CD4-positive, alpha-beta T cell (primary cell): ENCODE measurements around the gene ORC4. TPM values are rescaled to one million over a fixed set of nuclear protein-coding genes. Genes with fewer than 3 reads are reported as not detected.

Experiments
- ATAC-seq: fragments of 200-7000 bp; cut with Tn5 transposase; one replicate; pipeline ENCODE4 v1.10.0; 2022; ENCODE audit warnings: mild to moderate bottlenecking; ENCODE audit not compliant: poor library complexity
- CTCF ChIA-PET: fragments of 350-600 bp; sonication (Branson Sonifier 250); formaldehyde crosslinking; loops from one replicate; lab custom pipeline; 2021; ENCODE audit warnings: antibody characterized with exemption, inconsistent platforms; lab: Charles Lee
- POLR2A ChIA-PET: fragments of 350-600 bp; sonication (Branson Sonifier 250); formaldehyde crosslinking; loops from one replicate; lab custom pipeline; 2021; ENCODE audit warnings: antibody characterized with exemption, inconsistent platforms; lab: Charles Lee
- DNase-seq, 14 experiments: peaks; one replicate each; pipeline ENCODE4 v3.0.0-alpha.2; 2013 to 2020; ENCODE audit warnings: mixed read lengths in 2 of 14
- H3K27ac ChIP-seq, 2 donors: one replicate each; pipeline versions ENCODE4 v1.5.1 to v1.7.0; 2013; ENCODE audit warnings: low read length in 2 of 2, low read depth in 1 of 2, mild to moderate bottlenecking in 1 of 2
- H3K27me3 ChIP-seq, 2 experiments: 1 replicate in 1 of 2; 2 replicates in 1 of 2; pipeline versions ENCODE4 v1.6.1 to v1.7.0; 2013; ENCODE audit warnings: low read length in 2 of 2, control low read depth in 1 of 2, mild to moderate bottlenecking in 1 of 2, moderate library complexity in 1 of 2; ENCODE audit not compliant: insufficient read depth in 2 of 2, control insufficient read depth in 1 of 2
- H3K36me3 ChIP-seq: one replicate; pipeline ENCODE4 v1.6.1; 2013; ENCODE audit warnings: low read length, control low read depth; ENCODE audit not compliant: insufficient read depth
- H3K4me1 ChIP-seq: one replicate; pipeline ENCODE4 v1.6.1; 2013; ENCODE audit warnings: low read length, control low read depth; ENCODE audit not compliant: insufficient read depth
- H3K4me3 ChIP-seq: one replicate; pipeline ENCODE4 v1.5.1; 2013; ENCODE audit warnings: mild to moderate bottlenecking, low read length, moderate library complexity
- H3K9me3 ChIP-seq, 2 experiments: 1 replicate in 1 of 2; 2 replicates in 1 of 2; pipeline versions ENCODE4 v1.6.1 to v1.7.0; 2013; ENCODE audit warnings: low read length in 2 of 2, mild to moderate bottlenecking in 2 of 2, control low read depth in 1 of 2, moderate library complexity in 1 of 2; ENCODE audit not compliant: control insufficient read depth in 1 of 2, insufficient read depth in 1 of 2
- H3K27ac Mint-ChIP-seq: one replicate; pipeline ENCODE4 v1.8.0; 2020; ENCODE audit warnings: mixed read lengths
- H3K27me3 Mint-ChIP-seq: one replicate; pipeline ENCODE4 v1.8.0; 2021; ENCODE audit warnings: mixed read lengths
- H3K36me3 Mint-ChIP-seq: one replicate; pipeline ENCODE4 v1.8.0; 2021; ENCODE audit warnings: low read depth, mixed read lengths
- H3K4me1 Mint-ChIP-seq: one replicate; pipeline ENCODE4 v1.8.0; 2021; ENCODE audit warnings: low read depth, mixed read lengths
- H3K4me3 Mint-ChIP-seq: one replicate; pipeline ENCODE4 v1.8.0; 2020; ENCODE audit warnings: mild to moderate bottlenecking, mixed read lengths
- H3K9me3 Mint-ChIP-seq: one replicate; pipeline ENCODE4 v1.8.0; 2020; ENCODE audit warnings: mixed read lengths
- intact Hi-C, 2 experiments: fragments of 100-400 bp; cut with DNase I in 1 of 2; cut with micrococcal nuclease in 1 of 2; formaldehyde crosslinking; loops; one replicate each; pipeline versions ENCODE4 v1.15.1 to v1.9.0; 2023 to 2025; cut with DNase I, micrococcal nuclease
- total RNA-seq, 174 experiments: library from RNA in 2 of 174; stranded (reverse) in 2 of 174; gene quantifications; one replicate each; pipeline ENCODE4 v1.2.3 and lab custom pipeline; 2021 to 2026
- TF ChIP-seq, protein P1 (sequence below): fragments of 200-600 bp; IDR thresholded peaks from one replicate; pipeline ENCODE4 v1.8.0; 2022; ENCODE audit warnings: antibody characterized with exemption, mild to moderate bottlenecking

ORC4 gene
- total RNA-seq, 2 experiments from 2014 or later = 29.4 to 33.9 TPM

DNA sequence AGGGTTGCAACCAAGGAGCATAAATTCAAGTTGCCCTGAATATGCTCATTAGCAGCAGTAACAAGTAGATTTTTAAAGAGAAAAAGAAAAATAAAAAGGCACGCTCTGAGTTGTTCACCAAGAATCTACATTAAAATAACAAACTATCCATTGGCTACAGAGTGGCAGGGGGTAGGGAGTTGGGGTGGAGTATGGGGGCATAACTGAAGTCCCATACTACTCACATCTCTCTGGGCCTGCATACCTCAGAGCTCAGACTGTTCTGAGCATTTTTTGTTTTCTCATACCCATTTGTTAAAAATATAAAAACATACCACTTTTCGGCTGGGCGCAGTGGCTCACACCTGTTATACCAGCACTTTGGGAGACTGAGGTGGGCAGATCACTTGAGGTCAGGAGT, 31.4 kb downstream of the ORC4 start:
- CTCF ChIA-PET = interaction anchor here (0.5 to 3.8 kb wide), 16 partner anchors 31 to 1001 kb away, joined by 3 to 22 read pairs (median 5); partner anchors contain the start of genes MBD5 and ORC4
- POLR2A ChIA-PET = interaction anchor here (1.0 to 2.1 kb wide), 3 partner anchors 520 to 787 kb away, joined by 3 to 8 read pairs (median 8); no protein-coding TSS in a partner anchor
- Histone ChIP-seq H3K27ac (no peak overlapping the region), H3K27me3 (no peaks in the 10 kb centered on the region), H3K9me3 (no peaks in the 10 kb centered on the region), H3K36me3 (no peaks in the 10 kb centered on the region), H3K4me3 (no peak overlapping the region), H3K4me1 (no peaks in the 10 kb centered on the region)
- Mint-ChIP-seq H3K27me3 (no peaks in the 10 kb centered on the region), H3K4me1 (peaks cover 42% of the 10 kb centered on the region), H3K36me3 (peaks cover 2% of the 10 kb centered on the region), H3K27ac (no peak overlapping the region), H3K9me3 (no peaks in the 10 kb centered on the region), H3K4me3 (no peak overlapping the region)
- ATAC-seq (no peak), DNase-seq (no peak)
- TF ChIP-seq, protein P1, sequence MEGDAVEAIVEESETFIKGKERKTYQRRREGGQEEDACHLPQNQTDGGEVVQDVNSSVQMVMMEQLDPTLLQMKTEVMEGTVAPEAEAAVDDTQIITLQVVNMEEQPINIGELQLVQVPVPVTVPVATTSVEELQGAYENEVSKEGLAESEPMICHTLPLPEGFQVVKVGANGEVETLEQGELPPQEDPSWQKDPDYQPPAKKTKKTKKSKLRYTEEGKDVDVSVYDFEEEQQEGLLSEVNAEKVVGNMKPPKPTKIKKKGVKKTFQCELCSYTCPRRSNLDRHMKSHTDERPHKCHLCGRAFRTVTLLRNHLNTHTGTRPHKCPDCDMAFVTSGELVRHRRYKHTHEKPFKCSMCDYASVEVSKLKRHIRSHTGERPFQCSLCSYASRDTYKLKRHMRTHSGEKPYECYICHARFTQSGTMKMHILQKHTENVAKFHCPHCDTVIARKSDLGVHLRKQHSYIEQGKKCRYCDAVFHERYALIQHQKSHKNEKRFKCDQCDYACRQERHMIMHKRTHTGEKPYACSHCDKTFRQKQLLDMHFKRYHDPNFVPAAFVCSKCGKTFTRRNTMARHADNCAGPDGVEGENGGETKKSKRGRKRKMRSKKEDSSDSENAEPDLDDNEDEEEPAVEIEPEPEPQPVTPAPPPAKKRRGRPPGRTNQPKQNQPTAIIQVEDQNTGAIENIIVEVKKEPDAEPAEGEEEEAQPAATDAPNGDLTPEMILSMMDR = no peak
- intact Hi-C loops = loop anchor here (1.0 to 5.0 kb wide), 4 partner anchors 213 to 1000 kb away; no protein-coding TSS in a partner anchor

DNA sequence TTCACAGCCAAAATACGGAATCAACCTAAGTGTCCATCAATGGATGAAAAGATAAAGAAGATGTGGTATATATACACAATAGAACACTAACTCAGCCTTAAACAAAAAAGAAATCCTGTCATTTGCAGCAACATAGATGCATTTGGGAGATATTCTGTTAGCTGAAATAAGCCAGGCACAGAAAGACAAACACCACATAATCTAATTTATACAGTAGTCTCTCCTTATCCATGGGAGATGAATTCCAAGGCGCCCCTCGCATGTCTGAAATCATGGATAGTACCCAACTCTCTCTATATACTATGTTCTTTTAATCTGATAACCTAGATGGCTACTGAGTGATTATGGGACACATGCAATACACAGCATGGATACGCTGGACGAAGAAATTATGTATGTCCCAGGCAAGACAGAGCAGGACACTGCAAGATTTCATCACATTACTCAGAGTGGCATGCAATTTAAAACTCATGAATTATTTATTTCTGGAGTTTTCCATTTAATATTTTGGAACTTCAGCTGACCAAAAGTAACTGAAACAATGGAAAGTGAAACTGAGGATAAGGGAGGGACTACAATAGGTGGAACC, 39.5 kb downstream of the ORC4 start:
- no peak overlapping the region for H3K27ac ChIP-seq
- POLR2A ChIA-PET = interaction anchor here (0.6 kb wide), 1 partner anchor 267 kb away, joined by 3 read pairs; no protein-coding TSS in a partner anchor
- no peaks in the 10 kb centered on the region for H3K4me1 ChIP-seq
- no peak overlapping the region for H3K4me3 ChIP-seq
- H3K9me3 Mint-ChIP-seq = no peaks in the 10 kb centered on the region
- H3K27me3 ChIP-seq = no peaks in the 10 kb centered on the region
- DNase-seq (no peak), ATAC-seq (no peak)
- H3K27ac Mint-ChIP-seq = no peak overlapping the region
- H3K36me3 ChIP-seq = peaks cover 10% of the 10 kb centered on the region
- CTCF ChIA-PET = no interaction called here
- TF ChIP-seq, protein P1 = no peak
- H3K36me3 Mint-ChIP-seq = peaks cover 39% of the 10 kb centered on the region
- intact Hi-C loops = no loop called here
- no peak overlapping the region for H3K4me3 Mint-ChIP-seq
- no peaks in the 10 kb centered on the region for H3K9me3 ChIP-seq
- H3K4me1 Mint-ChIP-seq = peaks cover 80% of the 10 kb centered on the region
- H3K27me3 Mint-ChIP-seq = no peaks in the 10 kb centered on the region

- Histone ChIP-seq H3K27me3 (no peaks in the 10 kb centered on the region), H3K9me3 (no peaks in the 10 kb centered on the region), H3K4me1 (no peaks in the 10 kb centered on the region), H3K36me3 (peaks cover 17% of the 10 kb centered on the region), H3K4me3 (no peak overlapping the region), H3K27ac (no peak overlapping the region)
- H3K27ac Mint-ChIP-seq = no peak overlapping the region
- ChIA-PET POLR2A (no interaction called here), CTCF (no interaction called here)
- peaks cover 52% of the 10 kb centered on the region for H3K4me1 Mint-ChIP-seq
- no peaks in the 10 kb centered on the region for H3K27me3 Mint-ChIP-seq
- DNase-seq = no peak
- H3K9me3 Mint-ChIP-seq = no peaks in the 10 kb centered on the region
- no peak for ATAC-seq
- no peak overlapping the region for H3K4me3 Mint-ChIP-seq
- intact Hi-C loops = no loop called here
- peaks cover 48% of the 10 kb centered on the region for H3K36me3 Mint-ChIP-seq
- TF ChIP-seq, protein P1 = no peak
Measured at GRCh38 chr2:147977679-147978078, 42.9 kb downstream of the ORC4 start.
